Head of caudate nucleus (tissue), 42 donors: ENCODE results near the gene TRAF3IP1.

Experiments used
- DNase-seq, 42 donors: peaks; one replicate each; pipeline versions ENCODE4 v3.0.0 to v3.0.0-alpha.2; 2020 to 2021; ENCODE audit warnings: mixed read lengths in 7 of 42
- intact Hi-C: fragments of 100-400 bp; cut with DNase I; formaldehyde crosslinking; loops from one replicate; pipeline ENCODE4 v1.15.0; 2022

The TRAF3IP1 gene

DNA sequence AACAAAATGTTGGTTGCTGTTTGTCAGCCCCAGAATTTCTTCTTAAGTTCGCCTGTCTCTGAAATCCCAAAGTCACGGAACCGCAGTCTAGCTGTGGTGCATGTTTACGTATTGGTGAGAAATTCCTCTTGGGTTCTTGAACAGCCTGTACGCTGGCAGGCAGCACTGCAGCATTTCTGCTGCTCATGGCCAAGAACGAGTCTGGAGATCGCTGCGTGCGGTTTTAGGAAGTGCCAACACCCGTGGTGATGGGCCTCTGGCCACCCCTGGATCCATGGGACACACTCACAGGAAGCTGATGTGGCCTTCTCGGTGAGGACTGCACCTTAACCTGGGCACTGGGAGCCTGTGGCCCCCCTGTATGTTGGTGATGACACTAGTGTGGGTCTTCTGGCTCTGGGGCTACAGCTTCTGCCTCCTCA is 130.1 kb downstream of the TRAF3IP1 start:
- intact Hi-C loops: no loop called here
- peak in 1 of 42 donors; percentile 36 for DNase-seq
